Eye (tissue), 1 donor: ENCODE measurements around the gene PDE8B.

ENCODE experiments used
- DNase-seq: peaks from one replicate; pipeline ENCODE4 v3.0.0-alpha.2; 2015

The PDE8B gene

GRCh38 chr5:77418162-77418561, 207.7 kb downstream of the PDE8B start:
- no peak for DNase-seq

DNA sequence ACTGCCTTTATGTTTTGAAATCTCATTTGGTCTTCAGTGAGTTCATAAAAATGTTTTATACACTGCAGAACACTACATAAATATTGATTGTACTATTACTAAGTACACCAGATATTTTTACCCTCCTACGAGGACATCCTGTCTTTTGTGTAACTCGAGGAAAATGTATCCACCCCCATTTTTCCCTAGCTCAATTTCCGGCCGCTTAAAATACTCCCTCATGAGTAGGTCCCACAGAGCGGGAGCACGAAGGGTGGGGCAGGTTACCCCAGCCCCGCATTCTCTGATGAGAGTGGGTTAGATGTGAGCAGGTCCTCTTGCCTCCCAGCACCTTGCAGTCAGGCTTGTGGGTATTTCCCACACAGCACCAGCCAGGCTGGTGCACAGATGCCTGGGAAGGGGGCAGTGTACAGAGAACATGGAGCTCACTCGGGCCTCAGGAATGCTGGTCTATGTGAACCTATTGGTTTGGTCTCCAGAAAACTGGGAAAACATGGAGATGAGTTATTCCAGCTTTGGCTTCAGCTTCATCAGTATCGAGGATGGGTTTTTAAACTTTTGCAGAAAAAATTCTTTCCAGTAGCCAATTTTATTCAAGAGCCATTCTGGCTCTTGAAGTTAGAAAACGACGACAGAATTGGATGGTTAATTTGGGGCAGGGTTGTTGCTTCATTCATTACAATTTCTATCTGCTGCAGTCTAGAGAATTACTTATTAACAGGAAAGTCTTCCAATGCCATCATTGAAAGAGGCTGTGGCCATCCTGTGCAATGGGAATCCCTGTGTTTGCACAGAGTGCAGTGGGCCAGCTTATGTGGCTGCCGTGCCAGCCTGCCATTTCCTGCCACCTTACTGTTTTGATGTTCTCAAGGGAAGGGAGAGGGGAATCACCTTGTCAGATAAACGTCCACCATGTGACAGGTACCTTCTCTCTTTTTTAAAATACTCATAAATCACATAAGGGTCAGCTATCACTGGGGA, 208.4 kb downstream of the PDE8B start:
- DNase-seq, result no peak

DNA sequence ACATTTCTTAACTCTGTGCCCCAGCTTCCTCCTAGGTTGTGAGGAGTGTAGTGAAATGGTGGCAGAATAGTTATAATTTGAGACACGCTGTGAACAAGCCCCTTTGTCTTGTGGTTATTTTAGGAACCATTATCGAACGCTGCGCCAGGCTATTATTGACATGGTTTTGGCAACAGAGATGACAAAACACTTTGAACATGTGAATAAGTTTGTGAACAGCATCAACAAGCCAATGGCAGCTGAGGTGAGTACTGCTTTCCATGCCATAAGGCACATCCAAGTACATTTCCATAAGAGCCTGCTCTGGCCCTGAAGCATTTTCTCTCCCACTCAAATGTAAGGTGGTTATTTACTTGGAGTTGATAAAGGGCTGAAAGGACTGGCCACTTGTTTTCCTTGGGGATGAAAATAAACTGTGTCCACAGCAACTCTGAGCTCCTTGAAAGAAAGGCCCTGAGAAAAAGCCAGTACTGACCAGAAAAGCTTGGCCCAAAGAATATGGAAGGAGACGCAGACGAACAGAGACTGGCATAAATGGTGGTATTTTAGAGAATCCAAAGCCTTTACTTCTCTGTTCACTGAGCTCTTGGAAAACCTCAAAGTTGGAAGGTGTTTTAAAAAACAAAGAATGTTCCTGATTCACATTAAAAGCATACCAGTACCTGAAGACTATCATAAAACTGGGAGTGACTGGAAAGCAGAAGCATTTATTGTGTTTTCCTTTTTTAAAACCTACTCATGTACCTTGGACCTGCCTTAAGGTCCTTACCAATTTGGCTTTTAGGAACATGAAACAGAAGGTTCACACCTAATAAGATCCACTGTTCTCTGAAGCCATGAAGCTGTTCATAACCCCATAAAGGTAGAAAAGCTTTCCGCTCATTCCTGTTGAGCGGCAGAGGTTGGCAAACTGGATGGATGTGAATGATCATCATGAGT, 209.4 kb downstream of the PDE8B start:
- DNase-seq, result no peak

GRCh38 chr5:77420940-77421339, 210.5 kb downstream of the PDE8B start:
- no peak for DNase-seq

- DNase-seq, result no peak
Observed at GRCh38 chr5:77423022-77423750, 212.7 kb downstream of the PDE8B start.

DNA sequence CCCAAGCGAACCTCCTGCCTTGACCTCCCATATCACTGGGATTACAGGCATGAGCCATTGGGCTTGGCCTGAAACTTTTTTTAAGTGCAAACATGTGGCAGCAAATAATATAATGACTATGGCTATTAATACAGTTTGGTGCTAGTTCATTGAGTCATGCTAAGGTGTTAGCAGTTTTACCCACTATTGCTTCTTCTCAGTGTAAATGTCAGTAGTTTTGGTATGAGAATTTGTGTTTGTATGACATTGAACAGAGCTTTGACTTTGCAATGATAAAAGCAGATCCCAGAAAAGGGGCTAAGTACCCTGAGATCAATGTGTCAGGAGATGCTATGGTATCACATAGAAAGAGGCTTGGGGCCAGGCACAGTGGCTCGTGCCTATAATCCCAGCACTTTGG, 214.4 kb downstream of the PDE8B start:
- DNase-seq, result no peak

GRCh38 chr5:77425420-77425819, 214.9 kb downstream of the PDE8B start:
- DNase-seq, result no peak

GRCh38 chr5:77425998-77426659, 215.6 kb downstream of the PDE8B start:
- no peak for DNase-seq

- DNase-seq, result no peak
Observed at GRCh38 chr5:77426670-77427069, 216.2 kb downstream of the PDE8B start.

DNA sequence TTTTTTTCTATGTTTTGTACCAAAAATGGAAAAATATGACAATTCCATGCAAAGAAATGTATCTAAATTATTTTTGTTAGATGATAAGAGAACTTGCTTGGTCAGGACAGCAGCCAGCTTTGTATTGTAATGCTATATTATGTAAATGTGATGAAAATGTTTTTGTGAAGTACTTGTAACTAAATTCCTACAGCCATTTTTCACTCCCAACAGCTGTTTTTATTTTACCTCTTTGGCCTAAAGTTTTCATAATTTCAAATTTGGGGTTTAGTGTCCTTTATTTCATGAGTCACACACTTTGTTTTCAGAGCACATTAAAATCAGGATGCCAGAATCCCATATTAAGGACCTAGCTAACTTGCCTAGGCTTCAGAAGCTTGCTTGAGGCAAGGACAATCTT, 217.5 kb downstream of the PDE8B start:
- DNase-seq, result peak; percentile 33

- no peak for DNase-seq
Observed at GRCh38 chr5:77428526-77428925, 218.0 kb downstream of the PDE8B start.

DNA sequence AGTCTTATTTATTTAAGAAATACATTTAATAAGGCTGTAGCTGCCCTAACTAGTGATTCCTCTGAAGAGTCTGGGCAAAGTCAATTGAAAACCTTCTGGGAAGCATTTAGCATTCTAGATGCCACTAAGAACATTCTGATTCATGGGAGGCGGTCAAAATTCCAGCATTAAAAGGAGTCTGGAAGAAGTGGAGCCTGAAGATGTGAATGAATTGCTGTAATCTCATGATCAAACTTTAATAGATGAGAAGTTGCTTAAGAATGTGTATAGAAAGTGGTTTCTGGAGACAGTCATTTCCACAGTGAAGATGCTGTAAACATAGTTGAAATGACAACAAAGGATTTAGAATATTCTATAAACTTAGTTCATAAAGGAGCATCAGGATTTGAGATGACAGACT, 220.2 kb downstream of the PDE8B start:
- no peak for DNase-seq

- no peak for DNase-seq
Observed at GRCh38 chr5:77431286-77431685, 220.8 kb downstream of the PDE8B start.

DNA sequence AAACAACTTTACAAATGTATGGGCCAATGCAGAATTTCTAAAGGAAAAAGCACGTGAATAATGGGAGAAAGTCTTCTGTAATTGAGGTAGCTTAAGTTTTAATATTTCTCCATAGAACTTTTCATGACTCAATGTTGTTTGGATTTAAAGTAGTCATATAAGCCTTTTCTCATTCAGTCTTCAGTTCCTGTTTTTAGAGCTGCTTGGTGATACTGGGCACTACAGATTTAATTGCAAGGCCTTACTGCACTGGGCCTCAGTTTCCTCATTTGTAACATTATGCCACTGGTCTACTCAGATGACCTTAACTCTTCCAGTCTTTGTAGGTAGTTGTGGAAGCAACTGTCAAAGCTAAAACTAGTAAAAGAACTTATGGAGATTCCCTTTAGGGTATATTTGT, 221.2 kb downstream of the PDE8B start:
- DNase-seq, result no peak

GRCh38 chr5:77437194-77437593, 226.7 kb downstream of the PDE8B start:
- DNase-seq, result peak; percentile 45

DNA sequence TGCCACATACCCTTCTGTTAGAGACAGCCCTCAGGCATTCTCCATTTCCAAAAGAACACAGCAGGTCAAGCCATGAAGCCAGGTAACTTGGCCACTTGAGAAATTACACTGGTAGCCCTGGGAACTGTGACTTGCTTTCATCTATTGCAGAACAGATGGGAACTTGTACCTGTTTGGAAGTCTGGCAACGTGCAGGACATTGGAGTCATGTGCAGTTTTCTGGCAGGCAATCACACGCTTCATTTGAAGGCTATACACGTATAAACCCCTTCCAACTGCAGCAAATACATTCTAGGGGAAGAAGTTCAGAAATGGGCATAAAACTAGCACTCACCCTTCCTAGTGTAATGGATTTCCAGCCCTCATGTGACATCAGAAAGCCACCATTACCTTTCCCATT, 227.6 kb downstream of the PDE8B start:
- no peak for DNase-seq

DNA sequence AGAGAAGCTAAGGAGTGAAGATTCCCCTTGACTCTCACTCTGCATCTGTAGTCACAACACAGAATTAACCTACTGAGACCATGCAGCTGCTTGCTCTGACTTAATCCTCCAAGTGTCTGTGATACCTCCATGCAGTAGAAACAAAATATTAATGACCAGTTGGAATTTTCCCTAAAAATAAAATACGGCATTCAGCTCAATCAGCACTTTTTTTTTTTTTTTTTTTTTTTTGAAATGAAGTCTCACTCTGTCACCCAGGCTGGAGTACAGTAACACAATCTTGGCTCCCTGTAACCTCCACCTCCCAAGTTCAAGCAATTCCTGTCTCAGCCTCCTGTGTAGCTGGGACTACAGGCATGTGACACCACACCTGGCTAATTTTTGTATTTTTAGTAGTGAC, 233.2 kb downstream of the PDE8B start:
- DNase-seq, result no peak

GRCh38 chr5:77444356-77444755, 233.9 kb downstream of the PDE8B start:
- no peak for DNase-seq

DNA sequence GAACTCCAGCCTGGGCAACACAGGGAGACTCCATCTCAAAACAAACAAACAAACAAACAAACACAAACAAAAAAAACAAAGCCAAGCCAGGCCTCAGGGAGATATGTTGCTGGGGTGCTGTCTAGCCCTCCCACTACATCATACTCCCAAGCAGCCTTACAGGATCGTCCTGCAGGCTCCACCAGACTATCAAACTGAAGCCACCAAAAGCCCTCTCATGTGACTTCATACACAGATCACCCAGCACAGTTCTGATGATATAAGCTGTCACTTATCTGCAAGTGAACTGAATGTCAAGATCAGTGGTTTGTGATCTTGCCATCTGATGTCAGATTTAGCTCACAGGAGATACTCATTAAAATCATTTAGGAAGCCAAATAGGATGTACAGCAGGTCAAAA, 238.4 kb downstream of the PDE8B start:
- no peak for DNase-seq

- no peak for DNase-seq
Observed at GRCh38 chr5:77449277-77449676, 238.8 kb downstream of the PDE8B start.

GRCh38 chr5:77449981-77450380, 239.5 kb downstream of the PDE8B start:
- DNase-seq, result no peak

GRCh38 chr5:77452351-77452750, 241.9 kb downstream of the PDE8B start:
- no peak for DNase-seq
